ENCODE results near the gene BBS7.

The BBS7 gene

GRCh38 chr4:121860121-121860520 lies 10.2 kb downstream of the BBS7 start:
- H3K27ac ChIP-seq (ENCODE audit: low read depth, low read length, poor library complexity, severe bottlenecking), result no peak overlapping the region
- H3F3A ChIP-seq (ENCODE audit: insufficient read depth, low read length), result no peaks in the 10 kb centered on the region
- peaks cover 19% of the 10 kb centered on the region; the same call in 1 of the 2 replicates for H3K36me3 ChIP-seq (ENCODE audit: insufficient read depth, low read length)
- no peak overlapping the region for H2AFZ ChIP-seq (ENCODE audit: low read length)
- no peaks in the 10 kb centered on the region for H3K79me2 ChIP-seq (ENCODE audit: insufficient read depth, low read length)
- no peak overlapping the region for H3K9ac ChIP-seq (ENCODE audit: low read length)
- no peak overlapping the region for H3K4me3 ChIP-seq (ENCODE audit: low read depth, low read length, poor library complexity, severe bottlenecking)
- TF ChIP-seq EZH2 (IDR thresholded peaks at IDR 0.05; ENCODE audit: borderline replicate concordance, low read length), result no peak
- TF ChIP-seq, protein P1, sequence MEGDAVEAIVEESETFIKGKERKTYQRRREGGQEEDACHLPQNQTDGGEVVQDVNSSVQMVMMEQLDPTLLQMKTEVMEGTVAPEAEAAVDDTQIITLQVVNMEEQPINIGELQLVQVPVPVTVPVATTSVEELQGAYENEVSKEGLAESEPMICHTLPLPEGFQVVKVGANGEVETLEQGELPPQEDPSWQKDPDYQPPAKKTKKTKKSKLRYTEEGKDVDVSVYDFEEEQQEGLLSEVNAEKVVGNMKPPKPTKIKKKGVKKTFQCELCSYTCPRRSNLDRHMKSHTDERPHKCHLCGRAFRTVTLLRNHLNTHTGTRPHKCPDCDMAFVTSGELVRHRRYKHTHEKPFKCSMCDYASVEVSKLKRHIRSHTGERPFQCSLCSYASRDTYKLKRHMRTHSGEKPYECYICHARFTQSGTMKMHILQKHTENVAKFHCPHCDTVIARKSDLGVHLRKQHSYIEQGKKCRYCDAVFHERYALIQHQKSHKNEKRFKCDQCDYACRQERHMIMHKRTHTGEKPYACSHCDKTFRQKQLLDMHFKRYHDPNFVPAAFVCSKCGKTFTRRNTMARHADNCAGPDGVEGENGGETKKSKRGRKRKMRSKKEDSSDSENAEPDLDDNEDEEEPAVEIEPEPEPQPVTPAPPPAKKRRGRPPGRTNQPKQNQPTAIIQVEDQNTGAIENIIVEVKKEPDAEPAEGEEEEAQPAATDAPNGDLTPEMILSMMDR (IDR thresholded peaks at IDR 0.05; ENCODE audit: low read length), result no peak
- H3K4me2 ChIP-seq (ENCODE audit: low read length), result no peak overlapping the region
- no peaks in the 10 kb centered on the region for H3K9me2 ChIP-seq (ENCODE audit: low read depth, low read length)
- no peaks in the 10 kb centered on the region for H3K9me3 ChIP-seq (ENCODE audit: low read length)
- no peaks in the 10 kb centered on the region for H4K20me1 ChIP-seq (ENCODE audit: insufficient read depth, low read length)
- H3K27me3 ChIP-seq (ENCODE audit: insufficient read depth, low read length), result no peaks in the 10 kb centered on the region
- H3K4me1 ChIP-seq (ENCODE audit: insufficient read depth, low read length, severe bottlenecking), result no peaks in the 10 kb centered on the region

- H3K9me3 ChIP-seq (ENCODE audit: low read length), result no peaks in the 10 kb centered on the region
- no peak overlapping the region for H3K4me3 ChIP-seq (ENCODE audit: low read depth, low read length, poor library complexity, severe bottlenecking)
- H4K20me1 ChIP-seq (ENCODE audit: insufficient read depth, low read length), result no peaks in the 10 kb centered on the region
- H2AFZ ChIP-seq (ENCODE audit: low read length), result no peak overlapping the region
- H3K27ac ChIP-seq (ENCODE audit: low read depth, low read length, poor library complexity, severe bottlenecking), result no peak overlapping the region
- no peaks in the 10 kb centered on the region for H3K27me3 ChIP-seq (ENCODE audit: insufficient read depth, low read length)
- H3F3A ChIP-seq (ENCODE audit: insufficient read depth, low read length), result no peaks in the 10 kb centered on the region
- H3K4me2 ChIP-seq (ENCODE audit: low read length), result no peak overlapping the region
- no peaks in the 10 kb centered on the region for H3K79me2 ChIP-seq (ENCODE audit: insufficient read depth, low read length)
- H3K9ac ChIP-seq (ENCODE audit: low read length), result no peak overlapping the region
- no peak for TF ChIP-seq EZH2 (IDR thresholded peaks at IDR 0.05; ENCODE audit: borderline replicate concordance, low read length)
- TF ChIP-seq, protein P1 (IDR thresholded peaks at IDR 0.05; ENCODE audit: low read length), result no peak
- H3K9me2 ChIP-seq (ENCODE audit: low read depth, low read length), result no peaks in the 10 kb centered on the region
- H3K4me1 ChIP-seq (ENCODE audit: insufficient read depth, low read length, severe bottlenecking), result no peaks in the 10 kb centered on the region
- H3K36me3 ChIP-seq (ENCODE audit: insufficient read depth, low read length), result peaks cover 6% of the 10 kb centered on the region; the same call in 1 of the 2 replicates
Observed at GRCh38 chr4:121851354-121851753, 18.9 kb downstream of the BBS7 start.

DNA sequence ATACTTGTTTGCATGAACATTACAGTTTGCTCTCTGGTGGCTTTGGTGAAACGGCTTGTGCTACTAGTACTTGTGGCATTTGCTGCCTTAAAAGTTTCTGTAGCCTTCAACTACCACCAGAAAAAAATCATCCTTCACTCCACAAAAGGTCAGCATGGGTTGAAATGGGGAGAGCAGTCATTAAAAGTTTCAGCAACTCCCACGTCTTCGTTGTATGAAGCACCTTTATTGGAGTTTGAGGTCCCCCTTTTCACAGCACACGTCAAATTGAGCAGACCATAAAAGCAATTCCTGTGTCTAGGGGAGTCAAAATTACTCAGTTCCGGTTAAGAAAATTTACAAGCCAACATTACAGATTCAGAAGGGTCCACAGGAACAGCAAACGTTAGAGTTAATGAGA lies 23.6 kb downstream of the BBS7 start:
- Histone ChIP-seq H3K4me1 (ENCODE audit: insufficient read depth, low read length, severe bottlenecking) (no peaks in the 10 kb centered on the region), H3K4me3 (ENCODE audit: low read depth, low read length, poor library complexity, severe bottlenecking) (no peak overlapping the region), H3K36me3 (ENCODE audit: insufficient read depth, low read length) (peaks cover 15% of the 10 kb centered on the region; the same call in 1 of the 2 replicates), H4K20me1 (ENCODE audit: insufficient read depth, low read length) (no peaks in the 10 kb centered on the region), H3K27me3 (ENCODE audit: insufficient read depth, low read length) (no peaks in the 10 kb centered on the region), H3K27ac (ENCODE audit: low read depth, low read length, poor library complexity, severe bottlenecking) (no peak overlapping the region), H2AFZ (ENCODE audit: low read length) (no peak overlapping the region), H3F3A (ENCODE audit: insufficient read depth, low read length) (no peaks in the 10 kb centered on the region), H3K9me3 (ENCODE audit: low read length) (no peaks in the 10 kb centered on the region), H3K4me2 (ENCODE audit: low read length) (no peak overlapping the region), H3K79me2 (ENCODE audit: insufficient read depth, low read length) (no peaks in the 10 kb centered on the region), H3K9me2 (ENCODE audit: low read depth, low read length) (no peaks in the 10 kb centered on the region), H3K9ac (ENCODE audit: low read length) (no peak overlapping the region)
- TF ChIP-seq, protein P1 (IDR thresholded peaks at IDR 0.05; ENCODE audit: low read length), result no peak
- no peak for TF ChIP-seq EZH2 (IDR thresholded peaks at IDR 0.05; ENCODE audit: borderline replicate concordance, low read length)

All from OCI-LY1 (cell line).